HepG2 (cell line): ENCODE data around the gene SEPTIN2. TPM values are rescaled to one million over a fixed set of nuclear protein-coding genes. Genes with fewer than 3 reads are reported as not detected.

Experiments
- ATAC-seq: fragments of 200-7000 bp; cut with Tn5 transposase; 3 replicates; pipeline ENCODE4 v1.9.1; 2020; ENCODE audit warnings: mild to moderate bottlenecking, moderate library complexity
- BruUV-seq: library from RNA; stranded (reverse); fragments of 400-500 nt; replicated peaks from 2 replicates; lab custom pipeline; 2021; lab: Mats Ljungman, UMichigan
- CTCF ChIA-PET: fragments of 300-600 bp; formaldehyde crosslinking; extraction: SDS; loops from one replicate; lab custom pipeline; 2021; ENCODE audit warnings: low total read pairs, inconsistent platforms, low intra/inter-chr PET ratio; lab: Yijun Ruan, JAX
- POLR2A ChIA-PET: fragments of 350-600 bp; sonication (Branson Sonifier 250); formaldehyde crosslinking; loops from one replicate; lab custom pipeline; 2020; ENCODE audit warnings: antibody characterized with exemption, inconsistent platforms; lab: Yijun Ruan, JAX
- DNase-seq: peaks from one replicate; pipeline ENCODE4 v3.0.0-alpha.2; 2015; ENCODE audit warnings: low spot score
- FAIRE-seq: peaks from 3 replicates; lab custom pipeline; 2011; peaks lifted over from hg19 to GRCh38; lab: Jason Lieb, UNC
- H2AFZ ChIP-seq: one replicate; pipeline ENCODE4 v1.6.1; 2011; ENCODE audit warnings: low read length, inconsistent platforms
- H3K27ac ChIP-seq: fragments of 300-600 bp; 3 replicates; pipeline ENCODE4 v1.8.0; 2011; ENCODE audit warnings: mixed run types, mild to moderate bottlenecking, mixed read lengths, low read length, inconsistent platforms; ENCODE audit not compliant: insufficient read depth; ENCODE audit errors: extremely low read length
- H3K27me3 ChIP-seq, 2 experiments: fragments of 200-600 bp in 1 of 2; 2 replicates in 1 of 2; 3 replicates in 1 of 2; pipeline versions ENCODE4 v1.6.0 to v1.8.0; 2011; ENCODE audit warnings: low read length in 2 of 2, mild to moderate bottlenecking in 2 of 2, moderate library complexity in 2 of 2, inconsistent platforms in 1 of 2; ENCODE audit not compliant: insufficient read depth in 2 of 2, control insufficient read depth in 1 of 2
- H3K36me3 ChIP-seq, 2 experiments: fragments of 200-600 bp in 1 of 2; replicated peaks in 1 of 2; 2 replicates in 1 of 2; 3 replicates in 1 of 2; pipeline versions ENCODE4 v1.5.1 to v1.8.0; 2011; ENCODE audit warnings: low read length in 2 of 2, inconsistent platforms in 1 of 2; ENCODE audit not compliant: insufficient read depth in 2 of 2, control insufficient read depth in 1 of 2
- H3K4me1 ChIP-seq: 2 replicates; pipeline ENCODE4 v1.5.1; 2012; ENCODE audit warnings: low read length, inconsistent platforms; ENCODE audit not compliant: insufficient read depth
- H3K4me2 ChIP-seq: 2 replicates; pipeline ENCODE4 v1.6.0; 2011; ENCODE audit warnings: low read depth, low read length, inconsistent platforms
- H3K4me3 ChIP-seq, 3 experiments: fragments of 200-600 bp in 1 of 3; sonication (generic), shearing (Covaris generic) in 1 of 3; replicated peaks in 1 of 3; 2 replicates each; pipeline ENCODE4 v1.5.1; 2011 to 2016; ENCODE audit warnings: low read length in 3 of 3, inconsistent platforms in 2 of 3, low read depth in 2 of 3, mild to moderate bottlenecking in 2 of 3, control low read depth in 1 of 3, mixed read lengths in 1 of 3; ENCODE audit not compliant: insufficient read depth in 1 of 3
- H3K79me2 ChIP-seq: one replicate; pipeline ENCODE4 v1.6.1; 2011; ENCODE audit warnings: low read length, inconsistent platforms; ENCODE audit not compliant: insufficient read depth
- H3K9ac ChIP-seq: 2 replicates; pipeline ENCODE4 v1.6.0; 2011; ENCODE audit warnings: mild to moderate bottlenecking, low read depth, low read length, inconsistent platforms; ENCODE audit not compliant: insufficient read depth
- H3K9me3 ChIP-seq: 2 replicates; pipeline ENCODE4 v1.5.1; 2012; ENCODE audit warnings: mild to moderate bottlenecking, low read length
- H4K20me1 ChIP-seq: 2 replicates; pipeline ENCODE4 v1.6.0; 2011; ENCODE audit warnings: inconsistent platforms, mild to moderate bottlenecking, low read length, moderate library complexity; ENCODE audit not compliant: insufficient read depth
- NR1H2 ChIP-seq: sonication (generic); formaldehyde crosslinking; IDR thresholded peaks from 2 replicates; pipeline ENCODE4 v1.8.1; 2022; ENCODE audit warnings: low read depth, missing genetic modification reagents, borderline replicate concordance
- TBX2 ChIP-seq: sonication (generic); formaldehyde crosslinking; IDR thresholded peaks from 2 replicates; pipeline ENCODE4 v1.5.0; 2020; ENCODE audit warnings: missing genetic modification reagents, mild to moderate bottlenecking, borderline replicate concordance
- THAP9 ChIP-seq: sonication (generic); formaldehyde crosslinking; IDR thresholded peaks from 2 replicates; pipeline ENCODE4; 2020; ENCODE audit warnings: missing genetic modification reagents, mild to moderate bottlenecking, borderline replicate concordance
- ZBTB38 ChIP-seq: sonication (generic); formaldehyde crosslinking; IDR thresholded peaks from 2 replicates; pipeline ENCODE4 v1.5.1; 2020; ENCODE audit warnings: mild to moderate bottlenecking, missing genetic modification reagents
- ZNF12 ChIP-seq: sonication (generic); formaldehyde crosslinking; IDR thresholded peaks from 2 replicates; pipeline ENCODE4 v1.5.0; 2020; ENCODE audit warnings: missing genetic modification reagents
- WGBS: methylation state at CpG from one replicate; pipeline ENCODE4 v1.1.6; 2017; ENCODE audit warnings: low lambda C conversion rate; 5-methylcytosine and 5-hydroxymethylcytosine counted together
- in situ Hi-C: cut with HindIII; loops from 2 replicates; pipeline ENCODE4 v1.10.0; 2017; ENCODE audit warnings: low pct_unique_long_range_greater_than_20kb; ENCODE audit not compliant: extremely low pct_ligation_motif_present
- intact Hi-C: fragments of 100-400 bp; cut with micrococcal nuclease; formaldehyde crosslinking; loops from one replicate; pipeline ENCODE4 v1.10.0; 2022; ENCODE audit not compliant: unreplicated experiment
- polyA plus RNA-seq, 8 experiments: library from polyadenylated mRNA; depleted of rRNA in 3 of 8; stranded (reverse) in 7 of 8; unstranded in 1 of 8; fragments of >200 nt; fragmentation: Illumina TruSeq in 4 of 8; extraction: Trizol in 4 of 8; gene quantifications; 2 replicates each; pipeline versions ENCODE4 v1.2.1 to v1.2.3, GENCODE V29; 2011 to 2016; ENCODE audit warnings: low read depth in 4 of 8, missing spikeins in 1 of 8, mixed read lengths in 1 of 8; ENCODE audit not compliant: insufficient read depth in 1 of 8
- total RNA-seq, 5 experiments: library from RNA; depleted of rRNA; stranded (reverse); fragments of >200 nt; fragmentation: Illumina TruSeq; extraction: Trizol; gene quantifications; 2 replicates each; pipeline ENCODE4 v1.2.3, GENCODE V29; 2016; ENCODE audit warnings: low read depth in 1 of 5
- TF ChIP-seq, protein P1 (sequence below): sonication (generic); formaldehyde crosslinking; IDR thresholded peaks from 2 replicates; pipeline ENCODE4 v1.8.0; 2022; ENCODE audit warnings: mild to moderate bottlenecking, missing genetic modification reagents

SEPTIN2 gene
- total and polyA plus RNA-seq, 2 of the 13 experiments (the other 11 are each of a cell fraction or from before 2014, with no cell fraction given) = 493 to 733 TPM

DNA sequence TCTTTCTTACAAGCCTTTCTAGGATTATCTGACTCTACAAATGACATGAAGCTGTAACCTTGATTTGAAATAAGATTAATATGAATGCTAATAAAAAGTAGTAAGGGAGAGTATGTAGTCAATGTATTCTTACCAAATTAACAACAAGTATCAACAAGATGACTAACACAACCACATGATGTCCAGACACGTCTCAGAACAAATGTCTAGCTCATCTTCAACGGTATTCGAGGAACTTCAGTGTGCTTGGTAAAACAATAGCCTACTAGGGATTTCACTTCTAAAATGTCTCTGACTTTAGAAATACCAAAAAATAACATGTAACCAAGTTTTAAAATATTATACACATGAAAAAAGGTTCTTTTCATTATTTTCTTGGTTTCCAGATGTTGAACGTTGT, 3.6 kb upstream of the SEPTIN2 start (continued):
- no peak for TF ChIP-seq THAP9 (CRISPR knock-in tag)

DNA sequence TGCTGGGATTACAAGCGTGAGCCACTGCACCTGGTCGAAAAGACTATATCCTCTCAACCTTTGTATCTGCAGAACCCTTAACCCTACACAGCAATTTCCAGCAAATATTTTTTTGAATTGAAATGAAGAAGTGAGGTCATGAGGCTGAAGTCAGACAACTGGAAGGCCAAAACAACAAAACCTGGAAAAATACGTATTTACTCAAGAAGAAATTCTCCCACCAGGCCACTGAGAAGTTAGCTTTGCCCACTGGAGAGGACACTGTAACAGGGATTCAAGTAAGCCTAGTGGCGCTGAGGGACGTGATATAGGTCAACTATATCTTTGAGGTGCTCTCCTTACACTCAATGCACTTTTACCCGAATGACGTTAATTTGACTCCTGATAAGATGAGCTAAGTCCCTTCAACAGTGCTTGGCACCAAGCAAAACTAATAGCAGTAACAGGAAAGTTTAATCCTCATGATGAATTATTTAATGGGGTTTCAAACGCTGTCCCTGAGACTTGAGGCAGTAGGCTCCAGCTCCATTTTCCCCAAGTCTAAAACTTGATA, 2.1 kb upstream of the SEPTIN2 start:
- intact Hi-C loops = loop anchor here (2.0 kb wide), 1 partner anchor 41 kb away; no protein-coding TSS in a partner anchor
- H2AFZ ChIP-seq = no peak overlapping the region
- 84% methylated on average over 8 of the region's 8 CpGs for WGBS
- TF ChIP-seq ZBTB38 (0 out of 2 replicates have a peak, but pooled peaks have one; percentile 54), TBX2 (CRISPR knock-in tag) (0 out of 2 replicates have a peak, but pooled peaks have one; percentile 17), ZNF12 (CRISPR knock-in tag) (no peak), NR1H2 (CRISPR knock-in tag) (no peak)
- TF ChIP-seq, protein P1, sequence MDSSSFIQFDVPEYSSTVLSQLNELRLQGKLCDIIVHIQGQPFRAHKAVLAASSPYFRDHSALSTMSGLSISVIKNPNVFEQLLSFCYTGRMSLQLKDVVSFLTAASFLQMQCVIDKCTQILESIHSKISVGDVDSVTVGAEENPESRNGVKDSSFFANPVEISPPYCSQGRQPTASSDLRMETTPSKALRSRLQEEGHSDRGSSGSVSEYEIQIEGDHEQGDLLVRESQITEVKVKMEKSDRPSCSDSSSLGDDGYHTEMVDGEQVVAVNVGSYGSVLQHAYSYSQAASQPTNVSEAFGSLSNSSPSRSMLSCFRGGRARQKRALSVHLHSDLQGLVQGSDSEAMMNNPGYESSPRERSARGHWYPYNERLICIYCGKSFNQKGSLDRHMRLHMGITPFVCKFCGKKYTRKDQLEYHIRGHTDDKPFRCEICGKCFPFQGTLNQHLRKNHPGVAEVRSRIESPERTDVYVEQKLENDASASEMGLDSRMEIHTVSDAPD = no peak
- ChIA-PET POLR2A (interaction anchor here (1.4 to 4.3 kb wide), 11 partner anchors 8 to 89 kb away, joined by 3 to 55 read pairs (median 15); partner anchors contain the start of gene FARP2), CTCF (no interaction called here)
- BruUV-seq = no TSS peak
- H3K9ac ChIP-seq = peak overlapping the region; percentile 99
- H3K4me3 ChIP-seq = peak overlapping the region; percentile 3 to 89 (median 81); a peak in 5 of 6 replicates
- ATAC-seq (no peak), FAIRE-seq (no peak), DNase-seq (no peak)
- peaks cover 90% of the 10 kb centered on the region for H3K79me2 ChIP-seq
- H3K4me2 ChIP-seq = peak overlapping the region; percentile 96
- in situ Hi-C loops = no loop called here
- H3K9me3 ChIP-seq = no peaks in the 10 kb centered on the region
- peaks cover 51% of the 10 kb centered on the region for H4K20me1 ChIP-seq
- H3K27ac ChIP-seq = peak overlapping the region; percentile 97
- H3K36me3 ChIP-seq = peaks cover 0 to 5% of the 10 kb centered on the region in 2 experiments; a peak in 3 of 5 replicates
- peaks cover 75% of the 10 kb centered on the region for H3K4me1 ChIP-seq
- no peaks in the 10 kb centered on the region; a peak in 1 of 5 replicates for H3K27me3 ChIP-seq
